Smooth muscle cell (in vitro differentiated cells): ENCODE measurements around the gene FAM163B. TPM values are rescaled to one million over a fixed set of nuclear protein-coding genes. Genes with fewer than 3 reads are reported as not detected.

ENCODE experiments used
- DNase-seq: peaks from one replicate; lab custom pipeline; 2025; ENCODE audit not compliant: unreplicated experiment; lab: John Stamatoyannopoulos, UW
- H2AFZ ChIP-seq: fragments of 200-600 bp; sonication (generic); 2 replicates; pipeline ENCODE4 v1.6.0; 2016; ENCODE audit warnings: antibody characterized with exemption, low read depth, mild to moderate bottlenecking
- H3F3A ChIP-seq: fragments of 200-600 bp; sonication (generic); 2 replicates; pipeline ENCODE4 v1.6.0; 2017; ENCODE audit warnings: antibody characterized with exemption, low read depth
- H3K27ac ChIP-seq: fragments of 200-600 bp; sonication (generic); 2 replicates; pipeline ENCODE4 v1.5.1; 2016; ENCODE audit warnings: low read depth, mild to moderate bottlenecking
- H3K27me3 ChIP-seq: fragments of 200-600 bp; sonication (generic); 2 replicates; pipeline ENCODE4 v1.6.1; 2016; ENCODE audit warnings: low read depth, mild to moderate bottlenecking
- H3K36me3 ChIP-seq: fragments of 200-600 bp; sonication (generic); 2 replicates; pipeline ENCODE4 v1.5.1; 2016; ENCODE audit warnings: low read depth
- H3K4me1 ChIP-seq: fragments of 200-600 bp; sonication (generic); 2 replicates; pipeline ENCODE4 v1.5.1; 2016; ENCODE audit warnings: low read depth
- H3K4me2 ChIP-seq: fragments of 200-600 bp; sonication (generic); 2 replicates; pipeline ENCODE4 v1.6.0; 2016; ENCODE audit warnings: mild to moderate bottlenecking
- H3K4me3 ChIP-seq: fragments of 200-600 bp; sonication (generic); 2 replicates; pipeline ENCODE4 v1.5.1; 2016; ENCODE audit warnings: mild to moderate bottlenecking
- H3K79me2 ChIP-seq: fragments of 200-600 bp; sonication (generic); 2 replicates; pipeline ENCODE4 v1.6.0; 2016; ENCODE audit warnings: low read depth, mild to moderate bottlenecking
- H3K9ac ChIP-seq: fragments of 200-600 bp; sonication (generic); 2 replicates; pipeline ENCODE4 v1.6.0; 2016; ENCODE audit warnings: low read depth
- H3K9me3 ChIP-seq: fragments of 200-600 bp; sonication (generic); replicated peaks from 2 replicates; pipeline ENCODE4 v1.5.1; 2016; ENCODE audit warnings: low read depth
- H4K20me1 ChIP-seq: fragments of 200-600 bp; sonication (generic); 2 replicates; pipeline ENCODE4 v1.6.0; 2016; ENCODE audit warnings: low read depth
- CTCF ChIP-seq: fragments of 200-600 bp; sonication (generic); IDR thresholded peaks from 2 replicates; pipeline ENCODE4 v1.5.1; 2017; ENCODE audit warnings: borderline replicate concordance, mild to moderate bottlenecking, antibody characterized with exemption; ENCODE audit not compliant: insufficient read depth, poor library complexity, severe bottlenecking
- WGBS: methylation state at CpG from one replicate; pipeline ENCODE4 v1.1.7; 2016; ENCODE audit warnings: low lambda C conversion rate; 5-methylcytosine and 5-hydroxymethylcytosine counted together
- polyA plus RNA-seq: library from polyadenylated mRNA; unstranded; fragments of >200 nt; fragmentation: Nextera tagmentation; extraction: Ambion mirVana; gene quantifications from 2 replicates; pipeline ENCODE4 v1.2.1, GENCODE V29; 2016
- total RNA-seq: library from RNA; depleted of rRNA; stranded (reverse); fragments of >200 nt; gene quantifications from 2 replicates; pipeline ENCODE4 v1.2.3, GENCODE V29; 2014

The FAM163B gene
- total and polyA plus RNA-seq, 2 experiments from 2014 or later: 0.49 to 3.4 TPM

GRCh38 chr9:133584167-133584558 is 25.0 kb downstream of the FAM163B start:
- H3K9ac ChIP-seq: no peak overlapping the region
- H3F3A ChIP-seq: peaks cover 47% of the 10 kb centered on the region
- H3K9me3 ChIP-seq: no peaks in the 10 kb centered on the region
- H3K79me2 ChIP-seq: no peaks in the 10 kb centered on the region
- no peak overlapping the region for H2AFZ ChIP-seq
- WGBS: 49% methylated on average over 5 of the region's 5 CpGs
- peak overlapping the region; percentile 57 for H3K27ac ChIP-seq
- no peak for DNase-seq
- H3K27me3 ChIP-seq: no peaks in the 10 kb centered on the region
- H4K20me1 ChIP-seq: no peaks in the 10 kb centered on the region
- H3K4me3 ChIP-seq: no peak overlapping the region
- peaks cover 42% of the 10 kb centered on the region for H3K4me1 ChIP-seq
- no peaks in the 10 kb centered on the region for H3K36me3 ChIP-seq
- H3K4me2 ChIP-seq: peak overlapping the region; percentile 66
- no peak for TF ChIP-seq CTCF

DNA sequence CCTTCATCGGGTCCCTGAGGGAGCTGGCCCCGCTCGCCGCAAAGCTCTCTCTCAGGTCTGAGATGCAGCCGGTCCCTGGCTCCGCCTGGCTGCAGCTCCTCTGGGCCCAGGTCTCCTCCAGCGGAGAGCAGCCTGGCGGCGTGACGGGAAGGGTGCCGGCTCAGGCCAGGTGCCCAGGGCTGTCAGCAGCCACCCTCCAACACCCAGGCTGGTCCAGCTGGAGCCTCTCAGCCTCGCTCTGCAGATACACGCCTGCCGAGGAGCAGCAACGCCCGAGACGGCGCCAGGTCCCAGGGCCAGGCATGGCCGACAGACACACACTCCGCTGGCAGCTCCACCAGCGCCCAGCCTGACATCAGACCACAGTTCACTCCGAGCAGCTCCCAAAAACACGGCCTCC is 25.6 kb downstream of the FAM163B start:
- peaks cover 47% of the 10 kb centered on the region for H3F3A ChIP-seq
- no peak overlapping the region for H3K27ac ChIP-seq
- H3K79me2 ChIP-seq: no peaks in the 10 kb centered on the region
- H3K27me3 ChIP-seq: no peaks in the 10 kb centered on the region
- H3K9ac ChIP-seq: no peak overlapping the region
- TF ChIP-seq CTCF: no peak
- H3K4me3 ChIP-seq: no peak overlapping the region
- no peak overlapping the region for H2AFZ ChIP-seq
- 91% methylated on average over 23 of the region's 23 CpGs for WGBS
- no peaks in the 10 kb centered on the region for H4K20me1 ChIP-seq
- no peaks in the 10 kb centered on the region for H3K9me3 ChIP-seq
- H3K4me2 ChIP-seq: no peak overlapping the region
- H3K4me1 ChIP-seq: peaks cover 42% of the 10 kb centered on the region
- H3K36me3 ChIP-seq: no peaks in the 10 kb centered on the region
- DNase-seq: no peak

GRCh38 chr9:133583111-133583510 is 26.1 kb downstream of the FAM163B start:
- no peaks in the 10 kb centered on the region for H3K79me2 ChIP-seq
- no peak for DNase-seq
- H3K4me2 ChIP-seq: peak overlapping the region; percentile 62
- no peak overlapping the region for H3K4me3 ChIP-seq
- WGBS: 46% methylated on average over 3 of the region's 3 CpGs
- H3K36me3 ChIP-seq: no peaks in the 10 kb centered on the region
- H2AFZ ChIP-seq: no peak overlapping the region
- H3K9ac ChIP-seq: no peak overlapping the region
- H4K20me1 ChIP-seq: no peaks in the 10 kb centered on the region
- H3K4me1 ChIP-seq: peaks cover 42% of the 10 kb centered on the region
- peaks cover 47% of the 10 kb centered on the region for H3F3A ChIP-seq
- TF ChIP-seq CTCF: no peak
- peak overlapping the region; percentile 93 for H3K27ac ChIP-seq
- no peaks in the 10 kb centered on the region for H3K27me3 ChIP-seq
- H3K9me3 ChIP-seq: no peaks in the 10 kb centered on the region

- no peaks in the 10 kb centered on the region for H3K36me3 ChIP-seq
- H4K20me1 ChIP-seq: no peaks in the 10 kb centered on the region
- H2AFZ ChIP-seq: no peak overlapping the region
- H3K9me3 ChIP-seq: no peaks in the 10 kb centered on the region
- TF ChIP-seq CTCF: no peak
- H3K9ac ChIP-seq: no peak overlapping the region
- DNase-seq: no peak
- no peaks in the 10 kb centered on the region for H3K79me2 ChIP-seq
- WGBS: 87% methylated on average over 14 of the region's 14 CpGs
- no peak overlapping the region for H3K4me3 ChIP-seq
- H3F3A ChIP-seq: peaks cover 47% of the 10 kb centered on the region
- H3K4me1 ChIP-seq: peaks cover 44% of the 10 kb centered on the region
- H3K27ac ChIP-seq: peak overlapping the region; percentile 93
- peak overlapping the region; percentile 62 for H3K4me2 ChIP-seq
- H3K27me3 ChIP-seq: no peaks in the 10 kb centered on the region
These were observed 26.6 kb downstream of the FAM163B start for GRCh38 chr9:133582501-133583045.
